GM21576 (cell line): ENCODE data around the gene CYTH1.
"Not testable (repeated sequence)": the region's sequence is repeated elsewhere in the genome, so short reads cannot be mapped to it uniquely, and the experiment has no call there.

Experiments used
- ATAC-seq: cut with Tn5 transposase; IDR thresholded peaks from one replicate; pipeline ENCODE4 v1.9.1; 2021; ENCODE audit warnings: mild to moderate bottlenecking, moderate library complexity; ENCODE audit not compliant: unreplicated experiment

Gene CYTH1

DNA sequence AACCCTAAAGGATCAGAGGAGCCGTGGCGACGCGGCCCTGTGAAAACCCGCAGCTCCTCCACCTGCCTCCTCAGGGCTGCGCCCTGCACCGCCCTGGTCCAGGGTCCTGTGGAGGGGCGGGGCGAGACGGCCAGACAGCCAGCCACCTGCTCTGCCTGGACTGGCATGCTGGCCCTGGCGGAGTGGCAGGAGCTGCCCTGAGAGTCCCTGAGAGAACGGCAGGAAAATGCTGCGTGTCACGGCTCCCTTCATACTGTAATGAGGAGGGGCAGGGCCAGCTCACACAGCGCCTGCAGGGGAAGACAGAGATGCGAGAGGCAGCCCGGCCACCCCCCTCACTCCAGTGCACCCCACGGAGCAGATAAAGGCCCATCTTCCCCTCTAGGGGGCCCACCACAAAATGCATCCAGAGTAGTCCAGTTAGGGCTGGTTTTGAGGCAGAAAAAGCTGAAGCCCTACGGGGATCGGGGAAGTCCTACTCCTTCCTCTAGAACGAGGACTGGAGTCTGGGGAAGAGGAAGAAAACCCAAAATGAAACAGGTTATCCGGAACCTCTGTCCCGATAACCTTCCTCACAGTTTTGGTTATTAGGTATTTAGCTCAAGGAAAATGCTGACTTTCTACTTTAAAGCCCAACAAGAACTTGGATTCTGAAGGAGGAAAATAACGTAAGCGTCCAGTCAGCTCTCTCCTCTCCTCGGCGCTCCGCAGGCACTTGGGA lies 107.3 kb downstream of the CYTH1 start:
- ATAC-seq: no peak

DNA sequence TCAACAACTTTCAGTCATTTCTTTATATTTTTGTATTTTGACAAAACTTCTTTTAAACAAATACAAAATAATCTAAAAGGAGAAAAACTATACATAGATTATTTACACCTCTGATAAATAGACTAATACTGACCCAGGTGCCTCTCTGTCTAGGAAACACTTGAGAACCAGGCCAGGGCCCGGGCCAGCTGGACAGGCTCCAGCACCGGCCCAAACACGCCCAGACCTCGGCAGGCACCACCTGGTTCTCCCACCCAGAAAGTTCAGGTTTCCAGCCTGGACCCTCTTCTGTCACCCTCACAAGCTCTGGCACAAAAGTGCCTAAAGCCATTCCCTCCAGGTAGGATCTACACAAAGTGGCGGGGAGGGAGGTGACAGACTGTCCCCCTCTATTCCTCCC lies 107.9 kb downstream of the CYTH1 start:
- no peak for ATAC-seq

DNA sequence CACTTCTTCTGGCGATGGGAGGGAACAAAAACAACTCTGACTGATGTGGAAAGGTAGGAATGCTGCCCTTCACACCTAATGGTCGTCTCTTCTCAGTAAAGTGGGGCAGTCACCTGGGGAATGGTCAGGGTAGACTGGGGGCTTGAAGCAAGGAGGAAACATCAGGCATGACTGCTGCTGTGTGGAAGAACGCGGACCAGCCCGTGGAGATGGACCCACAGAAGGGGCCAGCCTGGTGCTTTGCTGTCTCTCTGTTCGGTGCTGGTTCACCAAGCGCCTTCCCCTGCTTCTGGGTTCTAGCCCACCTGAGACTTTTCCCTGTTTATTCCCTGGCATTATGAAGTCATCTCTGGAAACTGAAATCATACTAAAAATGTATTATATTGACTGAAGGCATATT lies 108.7 kb downstream of the CYTH1 start:
- ATAC-seq: no peak

DNA sequence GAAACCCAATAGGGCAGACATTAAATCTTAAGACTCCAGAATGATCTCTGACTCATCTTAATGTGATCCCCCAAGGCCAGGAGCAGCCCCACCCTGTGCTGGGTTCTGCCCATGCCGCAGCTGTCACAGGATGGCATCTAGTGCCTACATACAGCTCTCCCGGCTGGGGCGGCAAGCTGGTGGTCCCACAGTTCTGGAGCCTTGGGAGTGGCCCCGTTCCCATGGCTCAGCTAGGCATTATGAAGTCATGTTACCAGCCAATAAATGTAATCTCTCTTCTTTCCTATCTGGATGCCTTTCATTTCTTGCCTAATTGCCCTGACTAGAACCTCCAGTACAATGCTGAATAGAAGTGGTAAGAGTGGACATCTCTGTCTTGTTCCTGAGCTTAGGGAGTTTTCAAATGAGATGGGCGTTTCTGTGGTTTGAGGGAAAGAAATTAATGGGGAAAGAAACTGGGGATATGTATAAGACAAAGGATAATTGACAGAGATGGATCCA lies 109.2 kb downstream of the CYTH1 start:
- ATAC-seq: no peak

DNA sequence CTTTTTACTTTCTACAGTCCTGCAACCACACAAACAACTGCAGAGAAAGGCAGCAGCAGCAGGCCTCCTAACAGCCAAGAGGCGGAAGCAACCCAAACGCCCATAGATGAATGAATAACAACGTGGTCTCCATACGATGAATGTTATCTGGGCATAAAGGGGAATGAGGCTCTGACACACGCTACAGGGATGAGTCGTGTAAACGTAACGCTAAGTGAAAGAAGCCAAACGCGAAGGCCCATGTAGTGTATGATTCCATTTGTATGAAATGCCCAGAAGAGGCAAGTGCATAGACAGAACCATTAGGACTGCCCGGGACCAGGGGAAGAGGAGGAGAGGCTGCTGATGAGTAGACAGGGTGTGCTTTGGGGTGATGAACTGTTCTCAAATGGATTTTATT lies 110.1 kb downstream of the CYTH1 start:
- no peak for ATAC-seq

DNA sequence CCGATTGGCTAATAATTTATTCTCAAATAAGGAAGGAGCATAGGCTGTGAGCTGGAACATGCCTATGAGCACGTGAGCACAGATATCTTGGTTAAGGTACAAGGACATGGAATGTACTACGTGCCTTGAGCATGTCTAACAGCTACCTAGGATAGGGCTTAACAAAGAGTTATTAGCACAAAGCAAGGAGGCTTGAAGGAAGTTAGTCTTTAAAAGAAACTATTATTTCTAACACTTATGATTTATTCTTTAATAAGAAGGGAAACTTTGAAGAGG lies 110.4 kb downstream of the CYTH1 start:
- not testable (repeated sequence) for ATAC-seq

DNA sequence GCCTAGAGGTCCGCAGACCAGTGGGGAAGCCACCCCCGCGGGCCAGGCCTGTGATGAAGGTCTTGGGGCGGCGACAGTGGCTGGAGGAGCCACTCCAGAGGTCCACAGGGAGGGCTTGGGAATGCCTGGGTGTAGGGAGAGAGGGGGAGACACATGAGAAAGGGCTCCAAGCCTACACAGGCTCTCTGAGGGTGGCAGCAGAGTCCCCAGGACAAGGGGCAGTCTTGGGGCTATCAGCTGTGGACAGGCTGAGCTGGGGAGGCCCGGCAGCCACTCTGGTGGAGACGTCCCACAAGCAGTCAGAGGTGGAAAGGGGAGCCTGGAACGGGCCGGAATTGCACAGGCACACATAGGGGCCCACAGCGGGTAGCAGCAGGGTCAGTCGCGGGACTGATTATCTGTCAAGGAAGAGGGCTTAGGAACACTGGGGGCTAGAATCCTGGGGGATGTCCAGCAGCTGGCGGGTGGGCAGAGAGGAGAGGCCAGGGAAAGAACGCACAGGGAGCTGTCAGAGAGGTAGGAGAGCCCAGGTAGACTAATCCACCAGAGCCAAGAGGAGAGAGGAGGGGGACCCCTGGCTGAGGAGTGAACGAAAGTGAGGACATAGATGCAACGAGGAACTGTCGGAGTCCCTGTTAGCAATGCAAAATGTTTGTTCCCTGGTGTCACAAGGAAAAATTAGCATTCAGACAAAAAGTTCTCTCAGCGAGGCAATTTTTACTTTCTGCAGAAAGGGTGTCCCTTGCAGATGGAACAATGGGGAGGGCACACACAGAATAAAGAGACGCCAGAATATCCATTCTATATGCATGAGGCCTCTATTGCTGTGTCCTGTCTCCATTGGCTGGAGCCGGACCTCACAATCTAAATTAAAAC lies 111.0 kb downstream of the CYTH1 start:
- ATAC-seq: no peak

DNA sequence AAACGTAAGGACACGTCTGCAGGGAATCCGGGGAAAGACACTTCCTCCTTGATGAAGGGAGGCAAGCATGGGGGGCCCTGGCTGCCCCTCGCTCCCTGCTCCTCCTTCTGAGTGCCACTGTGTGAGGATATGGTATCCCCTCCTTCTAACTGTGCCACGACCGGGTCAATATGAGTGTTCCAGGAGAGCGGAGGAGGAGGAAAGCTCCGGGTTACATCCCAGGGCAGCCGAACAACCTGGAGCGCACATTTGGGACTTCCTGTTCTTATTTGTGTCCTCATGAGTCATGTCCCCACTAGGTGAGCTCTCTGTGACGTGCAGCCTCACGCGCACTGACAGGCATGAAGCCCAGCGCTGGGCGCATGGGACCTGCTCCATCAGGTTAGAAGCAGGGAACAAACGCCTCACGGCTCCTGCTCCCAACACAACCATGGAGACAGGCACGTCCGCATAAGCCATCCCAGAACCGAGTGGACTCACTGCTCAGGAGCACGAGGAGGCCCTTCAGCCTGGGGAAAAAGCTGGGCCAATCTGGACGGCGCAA lies 112.0 kb downstream of the CYTH1 start:
- no peak for ATAC-seq

DNA sequence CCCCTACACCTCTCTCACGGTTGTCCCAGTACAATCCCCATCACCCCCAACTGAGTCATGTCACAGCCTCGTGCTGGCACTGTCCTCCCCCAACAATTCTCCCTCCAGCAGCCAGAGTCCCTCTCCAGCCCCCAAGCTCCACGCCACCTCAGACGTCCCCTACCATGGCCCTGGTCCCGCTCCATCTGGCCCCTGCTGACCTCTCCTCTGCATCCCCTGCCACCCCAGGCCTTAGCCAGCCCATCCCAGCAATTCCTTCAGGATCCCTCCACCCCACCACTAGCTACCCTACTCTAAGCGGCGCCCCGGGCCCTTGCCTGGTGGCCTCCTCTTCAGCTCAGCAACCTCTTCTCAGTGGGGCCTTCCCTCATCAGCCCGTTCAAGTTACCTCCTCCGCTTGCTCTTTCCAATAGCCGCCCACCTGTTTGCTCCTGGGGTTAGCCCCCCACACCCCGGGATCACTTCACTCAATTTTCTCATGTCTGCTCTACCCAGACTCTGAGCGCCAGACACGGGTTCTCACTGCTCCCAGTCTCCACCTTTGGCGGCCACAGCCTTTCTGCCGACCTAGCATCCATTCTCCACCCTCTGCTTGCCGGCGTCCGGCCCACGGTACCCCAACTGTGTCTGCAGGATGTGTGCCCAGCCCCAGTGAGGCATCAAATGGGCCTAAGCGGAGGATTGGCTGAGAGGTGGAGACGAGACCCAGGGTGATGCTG lies 112.7 kb downstream of the CYTH1 start:
- ATAC-seq: no peak

DNA sequence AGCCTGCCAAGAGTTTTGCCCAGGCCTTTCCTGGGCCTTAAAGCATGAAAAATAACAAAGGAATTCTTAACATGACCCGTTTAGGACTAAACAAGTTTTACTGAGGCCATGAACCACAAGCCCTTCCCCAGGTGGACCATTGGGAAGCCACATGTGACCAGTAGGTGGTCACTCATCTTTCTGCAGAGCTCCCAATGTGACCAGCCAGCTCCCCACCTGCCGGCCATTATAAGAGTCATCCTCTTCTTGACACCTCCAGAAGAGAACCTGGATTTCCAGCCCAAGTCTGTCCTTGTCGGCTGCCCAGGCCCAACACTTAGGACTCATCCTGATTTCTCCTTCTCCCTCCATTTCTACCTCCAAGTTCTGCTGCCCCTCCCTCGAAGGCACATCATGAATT lies 113.2 kb downstream of the CYTH1 start:
- ATAC-seq: no peak

DNA sequence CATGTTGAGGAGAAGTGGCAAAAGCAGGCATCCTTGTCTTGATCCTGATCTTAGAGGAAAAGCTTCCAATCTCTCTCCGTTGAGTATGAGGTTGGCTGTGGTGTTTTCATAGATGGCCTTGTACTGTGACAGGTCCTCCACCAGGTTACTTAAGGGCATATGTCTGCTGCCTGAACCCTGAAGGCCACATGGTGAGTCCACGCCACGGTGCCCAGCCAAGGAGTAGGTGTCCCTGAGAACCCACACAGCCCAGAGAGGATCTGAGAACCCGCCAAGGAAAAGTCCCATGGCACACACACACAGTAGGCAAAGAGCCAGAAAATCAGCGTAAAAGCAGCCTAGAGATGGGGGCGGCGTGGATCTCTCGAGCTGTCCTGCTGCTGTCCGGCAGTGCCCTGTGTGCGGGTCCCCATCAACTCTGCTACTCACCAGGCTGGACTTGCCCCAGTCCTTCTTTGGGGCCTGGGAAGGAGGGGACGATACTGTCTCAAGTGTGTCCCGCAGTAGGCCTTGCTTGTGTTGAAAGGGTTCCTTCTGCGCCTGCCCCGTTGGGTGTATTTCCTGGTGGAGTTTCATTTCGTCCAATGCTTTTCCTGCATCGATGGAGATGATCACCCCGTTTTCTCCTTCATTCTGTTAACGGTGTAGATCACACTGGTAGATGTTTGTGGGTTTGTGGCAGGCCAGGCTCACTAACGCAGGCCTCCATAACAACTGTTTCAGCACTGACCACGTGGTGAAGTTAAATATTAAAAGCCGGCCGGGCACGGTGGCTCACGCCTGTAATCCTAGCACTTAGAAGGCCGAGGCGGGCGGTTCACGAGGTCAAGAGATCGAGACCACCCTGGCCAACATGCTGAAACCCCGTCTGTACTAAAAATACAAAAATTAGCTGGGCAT lies 114.1 kb downstream of the CYTH1 start:
- no peak for ATAC-seq

DNA sequence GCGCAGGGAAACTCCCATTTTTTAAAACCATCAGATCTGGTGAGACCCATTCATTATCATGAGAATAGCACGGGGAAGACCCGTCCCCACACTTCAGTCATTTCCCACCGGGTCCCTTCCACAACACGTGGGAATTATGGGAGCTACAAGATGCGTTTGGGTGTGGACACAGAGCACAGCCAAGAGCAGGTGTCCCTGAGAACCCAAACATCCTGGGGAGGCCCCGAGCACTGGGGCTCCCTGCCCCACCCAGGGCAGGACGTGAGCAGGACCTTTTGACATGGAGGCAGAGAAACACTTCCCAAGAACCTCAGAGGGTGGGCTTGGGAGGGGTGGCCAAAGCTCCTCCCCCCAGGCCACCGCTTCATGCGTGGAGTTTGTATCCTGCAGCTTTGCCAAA lies 115.0 kb downstream of the CYTH1 start:
- no peak for ATAC-seq

DNA sequence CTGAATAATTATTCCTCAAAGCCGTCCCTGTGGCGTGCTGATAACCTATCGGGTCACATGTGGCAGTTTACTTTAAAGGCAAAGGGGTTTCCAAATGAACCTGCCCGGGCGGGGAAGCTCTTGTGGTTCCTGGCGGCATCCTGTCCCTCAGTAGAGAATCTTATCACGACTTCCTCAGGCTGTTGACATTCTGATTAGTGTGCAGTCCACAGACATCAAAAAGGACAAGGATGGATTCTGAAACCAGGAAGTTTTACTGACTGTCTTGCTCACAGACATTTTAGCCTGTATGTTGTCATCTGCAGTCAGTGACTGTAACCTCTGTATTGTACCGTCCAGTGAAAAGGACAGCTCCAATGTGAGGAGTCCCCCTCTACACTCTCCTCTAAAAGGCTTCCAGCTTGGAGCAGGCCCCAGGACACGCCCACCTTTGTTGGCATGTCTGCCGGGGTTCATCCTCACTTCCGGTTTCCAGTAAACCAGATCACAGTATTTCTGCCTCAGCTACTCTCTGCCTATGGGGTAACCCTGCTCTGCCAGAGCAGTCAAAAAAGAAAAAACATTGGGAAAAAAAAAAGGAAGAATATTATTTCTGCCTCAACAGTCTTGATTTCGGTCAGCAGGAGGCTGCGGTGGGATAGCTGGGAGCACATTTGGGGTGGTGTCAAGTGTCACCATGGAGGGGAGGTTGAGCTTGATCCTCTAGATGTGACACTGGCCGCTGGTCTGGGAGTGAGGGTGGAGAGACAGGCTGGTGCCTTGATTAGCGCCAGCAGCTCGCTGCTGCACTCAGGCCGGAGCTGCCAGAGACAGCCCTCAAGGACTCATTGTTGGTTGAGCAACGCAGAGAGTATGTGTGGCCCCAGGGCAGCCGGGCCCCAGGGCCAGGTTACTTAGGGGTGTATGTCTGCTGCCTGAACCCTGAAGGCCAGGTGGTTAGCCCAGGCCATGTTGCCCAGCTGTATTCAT lies 115.8 kb downstream of the CYTH1 start:
- no peak for ATAC-seq

DNA sequence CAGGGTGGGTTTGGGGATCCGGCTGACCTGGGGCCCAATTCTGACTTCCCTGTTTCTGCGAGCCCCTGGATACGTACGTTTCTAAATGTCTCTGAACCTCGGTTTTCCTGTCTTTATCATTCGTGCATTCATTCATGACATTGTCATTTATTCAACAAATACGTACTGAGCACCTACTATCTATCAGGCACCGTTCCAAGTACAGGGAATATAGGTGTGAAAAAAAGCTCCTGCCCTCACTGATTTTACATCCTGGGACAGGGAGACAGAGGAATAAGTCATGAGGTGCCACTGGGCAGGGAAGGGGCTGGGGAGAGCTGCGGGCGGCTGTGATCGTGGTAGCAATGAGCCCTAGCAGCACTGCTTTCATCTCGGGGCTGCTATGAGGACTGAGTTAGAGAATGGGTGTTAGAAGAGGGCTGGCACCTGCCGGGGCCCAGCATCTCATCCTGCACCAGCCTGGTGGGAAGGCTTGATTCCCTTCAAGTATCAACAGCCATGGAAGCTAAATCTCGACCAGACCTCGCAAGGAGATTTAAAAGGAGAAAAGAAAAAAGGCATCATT lies 116.6 kb downstream of the CYTH1 start:
- ATAC-seq: no peak

DNA sequence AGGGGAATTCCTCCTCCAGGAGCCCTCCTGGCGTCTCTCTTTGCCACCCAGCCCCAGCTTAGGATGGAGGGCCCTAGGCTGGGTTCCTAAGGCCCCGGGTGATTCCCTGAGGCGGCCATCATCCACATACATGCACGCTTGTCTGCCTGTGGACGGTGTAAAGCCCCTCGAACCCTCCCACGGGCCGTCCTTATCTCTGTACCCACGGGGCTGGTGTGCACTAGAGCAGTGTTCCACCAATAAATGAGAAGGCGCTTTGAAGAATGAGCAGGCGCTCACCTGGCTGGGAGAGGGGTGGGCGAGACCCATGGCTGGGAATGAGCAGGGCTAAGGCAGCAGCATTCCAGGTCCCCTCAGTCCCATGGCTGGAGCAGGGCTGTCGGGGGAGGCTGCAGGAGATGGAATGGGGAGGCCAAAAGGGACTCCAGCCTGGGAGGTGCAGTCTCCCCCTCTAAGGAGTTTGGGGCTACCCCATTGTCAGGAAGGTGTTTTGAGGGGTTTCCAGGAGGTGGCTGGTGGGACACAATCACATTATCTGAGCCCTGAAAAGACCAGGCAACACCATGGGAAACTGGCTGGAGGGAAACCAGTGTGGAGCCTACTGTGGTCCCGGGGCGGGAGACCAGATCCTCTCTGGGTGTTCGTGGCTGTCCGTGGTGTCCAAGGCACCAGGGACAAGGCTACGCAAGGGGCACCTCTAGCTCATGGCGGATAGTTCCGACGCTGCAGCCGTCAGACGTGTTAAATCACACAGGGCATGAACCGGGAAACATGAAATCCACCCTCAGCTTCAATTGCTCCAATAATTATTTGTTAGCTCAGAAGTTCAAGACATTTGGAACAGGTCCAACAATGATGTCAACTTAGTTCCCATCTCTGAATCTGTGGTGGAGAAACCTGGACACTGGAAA lies 117.3 kb downstream of the CYTH1 start:
- no peak for ATAC-seq

DNA sequence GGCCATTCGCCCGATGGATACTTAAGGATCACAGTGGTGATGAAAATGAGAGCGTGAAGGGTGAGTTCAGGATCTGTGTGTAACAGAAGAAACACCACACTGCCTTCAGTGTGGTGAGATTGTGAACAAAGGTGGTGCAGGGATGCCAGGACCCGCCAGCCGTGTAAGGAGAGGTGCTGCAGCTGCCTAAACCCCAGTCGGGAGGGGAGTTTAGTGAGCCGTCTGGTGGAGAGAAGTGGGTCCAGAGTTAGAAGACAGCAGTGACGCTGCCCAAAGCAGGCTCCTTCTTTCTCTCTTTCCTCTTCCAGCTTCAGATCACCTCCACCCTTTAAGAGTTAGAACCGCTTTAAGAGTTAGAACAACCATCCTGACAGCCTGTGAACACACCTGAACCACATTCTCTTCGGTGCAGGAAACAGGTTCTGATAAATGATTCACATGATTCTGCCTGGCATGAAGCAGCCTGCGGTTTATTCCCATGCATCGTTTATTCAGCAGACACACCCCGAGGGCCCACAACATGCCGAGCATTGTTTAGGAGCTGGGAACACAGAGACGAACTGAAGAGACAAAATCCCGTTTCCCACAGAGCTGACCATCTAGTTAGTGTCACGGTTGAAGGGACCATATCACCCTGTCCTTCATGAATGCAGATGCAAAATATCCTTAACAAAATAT lies 120.8 kb downstream of the CYTH1 start:
- ATAC-seq: no peak

DNA sequence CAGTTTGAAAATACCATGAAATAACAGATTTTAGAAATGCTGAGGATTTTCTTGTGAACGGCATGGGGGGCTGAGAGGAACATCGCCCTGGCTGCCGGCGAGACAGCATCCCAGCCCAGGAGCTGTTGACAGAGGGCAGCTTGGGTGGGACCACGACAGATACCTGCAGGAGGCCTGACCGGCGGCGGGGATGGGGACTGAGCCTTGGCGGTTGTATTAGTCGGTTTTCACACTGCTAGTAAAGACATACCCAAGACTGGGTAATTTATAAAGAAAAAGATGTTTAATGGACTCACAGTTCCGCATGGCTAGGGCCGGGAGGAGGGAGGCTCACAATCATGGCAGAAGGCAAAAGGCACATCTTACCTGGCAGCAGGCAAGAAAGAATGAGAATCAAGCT lies 122.5 kb downstream of the CYTH1 start:
- ATAC-seq: no peak
